Activated CD8-positive, alpha-beta memory T cell treated with anti-CD3 and anti-CD28 coated beads for 48 hours (primary cell): Measurements from ENCODE around the gene FOXP3.
"Not testable (repeated sequence)": the region's sequence is repeated elsewhere in the genome, so short reads cannot be mapped to it uniquely, and the experiment has no call there.

Experiments
- DNase-seq, 3 experiments: peaks; one replicate each; pipeline ENCODE4 v3.0.0-alpha.2; 2020; ENCODE audit warnings: low read depth in 2 of 3, low spot score in 2 of 3

FOXP3 gene, protein sequence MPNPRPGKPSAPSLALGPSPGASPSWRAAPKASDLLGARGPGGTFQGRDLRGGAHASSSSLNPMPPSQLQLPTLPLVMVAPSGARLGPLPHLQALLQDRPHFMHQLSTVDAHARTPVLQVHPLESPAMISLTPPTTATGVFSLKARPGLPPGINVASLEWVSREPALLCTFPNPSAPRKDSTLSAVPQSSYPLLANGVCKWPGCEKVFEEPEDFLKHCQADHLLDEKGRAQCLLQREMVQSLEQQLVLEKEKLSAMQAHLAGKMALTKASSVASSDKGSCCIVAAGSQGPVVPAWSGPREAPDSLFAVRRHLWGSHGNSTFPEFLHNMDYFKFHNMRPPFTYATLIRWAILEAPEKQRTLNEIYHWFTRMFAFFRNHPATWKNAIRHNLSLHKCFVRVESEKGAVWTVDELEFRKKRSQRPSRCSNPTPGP

DNA sequence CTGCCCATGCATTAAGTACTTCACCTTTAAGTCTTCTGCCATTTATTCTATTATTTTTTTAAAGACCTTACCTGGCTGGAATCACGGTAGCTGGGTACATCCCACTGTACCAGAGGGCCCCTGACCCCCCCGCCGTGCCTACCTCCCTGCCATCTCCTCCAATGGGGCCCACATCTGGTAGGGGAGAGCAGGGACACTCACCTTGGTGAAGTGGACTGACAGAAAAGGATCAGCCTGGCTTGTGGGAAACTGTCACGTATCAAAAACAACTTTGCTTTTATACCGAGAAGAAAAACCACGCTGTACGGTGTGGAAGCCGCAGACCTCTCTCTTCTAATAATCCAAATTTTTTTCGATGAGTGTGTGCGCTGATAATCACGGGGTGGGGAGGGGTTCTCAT is at the start of gene FOXP3:
TSS of gene FOXP3 (minus strand) at position 251 of the 400 bp plus-strand sequence. CDS start 6,205 bp downstream, outside the sequence.
- no peak for DNase-seq

DNA sequence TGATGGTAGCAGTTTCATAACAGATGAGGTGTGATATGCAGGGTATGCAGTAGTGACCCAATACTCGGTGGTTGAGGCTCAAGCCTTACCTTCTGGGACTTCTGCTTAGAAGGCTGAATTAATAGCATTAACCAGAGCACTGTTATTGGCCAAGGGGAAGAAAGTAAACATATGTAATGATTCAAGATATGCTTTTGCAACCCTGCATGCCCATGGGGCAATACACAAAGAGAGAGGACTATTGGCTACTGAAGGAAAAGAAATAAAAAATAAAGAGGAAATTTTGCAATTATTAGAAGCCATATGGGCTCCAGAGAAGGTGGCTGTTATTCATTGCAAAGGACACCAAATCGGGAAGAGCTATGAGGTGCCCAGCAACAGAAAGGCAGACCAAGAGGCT is 47.7 kb upstream of the FOXP3 start:
- DNase-seq = no peak

DNA sequence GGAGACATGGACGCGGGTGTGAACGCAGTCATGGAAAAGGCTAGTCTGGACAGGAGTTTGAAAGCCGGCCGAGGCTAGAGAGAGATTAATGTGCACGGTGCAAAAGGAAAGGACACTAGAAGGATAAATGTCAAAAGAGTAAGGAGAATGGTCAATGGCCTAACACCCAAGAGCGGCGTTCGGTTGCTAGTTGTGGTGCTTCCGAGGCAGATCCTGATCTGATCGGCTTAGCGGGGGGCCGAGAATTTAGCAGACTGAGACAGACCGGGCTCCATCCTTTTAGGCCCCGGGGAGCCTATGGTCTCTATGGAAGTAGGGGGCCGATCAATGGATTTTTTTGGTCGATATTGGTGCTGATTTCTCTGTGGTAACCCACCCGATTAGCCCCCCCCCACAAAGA is 45.9 kb upstream of the FOXP3 start:
- no peak for DNase-seq

DNA sequence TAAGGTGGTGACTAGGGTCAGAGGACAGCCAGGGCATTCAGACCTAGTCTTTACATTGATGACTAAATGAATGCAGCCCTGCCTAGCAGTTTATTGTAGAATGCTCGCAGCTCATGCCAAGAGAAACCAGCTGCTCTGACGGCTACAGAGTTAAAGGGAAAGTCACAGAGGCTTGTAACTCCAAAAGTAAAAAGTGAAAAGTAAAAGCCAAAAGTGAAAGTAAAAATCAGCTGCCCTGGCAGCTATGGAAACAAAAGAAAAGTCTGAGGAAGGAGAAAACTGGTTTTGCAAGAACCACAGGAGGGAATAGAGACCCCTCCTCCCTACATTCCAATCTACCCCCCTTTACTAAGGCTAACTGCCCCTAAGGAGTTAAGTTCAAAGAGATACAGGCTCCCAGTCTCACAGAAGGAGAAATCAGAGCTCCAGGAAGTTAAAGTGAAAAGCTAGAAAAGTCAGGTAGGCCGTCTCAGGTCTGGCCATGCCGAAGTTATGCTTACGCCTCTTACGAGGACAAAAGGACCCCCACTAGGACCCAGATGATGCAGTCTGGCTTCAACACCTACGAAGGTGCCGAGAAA is 45.0 kb upstream of the FOXP3 start:
- DNase-seq = no peak

DNA sequence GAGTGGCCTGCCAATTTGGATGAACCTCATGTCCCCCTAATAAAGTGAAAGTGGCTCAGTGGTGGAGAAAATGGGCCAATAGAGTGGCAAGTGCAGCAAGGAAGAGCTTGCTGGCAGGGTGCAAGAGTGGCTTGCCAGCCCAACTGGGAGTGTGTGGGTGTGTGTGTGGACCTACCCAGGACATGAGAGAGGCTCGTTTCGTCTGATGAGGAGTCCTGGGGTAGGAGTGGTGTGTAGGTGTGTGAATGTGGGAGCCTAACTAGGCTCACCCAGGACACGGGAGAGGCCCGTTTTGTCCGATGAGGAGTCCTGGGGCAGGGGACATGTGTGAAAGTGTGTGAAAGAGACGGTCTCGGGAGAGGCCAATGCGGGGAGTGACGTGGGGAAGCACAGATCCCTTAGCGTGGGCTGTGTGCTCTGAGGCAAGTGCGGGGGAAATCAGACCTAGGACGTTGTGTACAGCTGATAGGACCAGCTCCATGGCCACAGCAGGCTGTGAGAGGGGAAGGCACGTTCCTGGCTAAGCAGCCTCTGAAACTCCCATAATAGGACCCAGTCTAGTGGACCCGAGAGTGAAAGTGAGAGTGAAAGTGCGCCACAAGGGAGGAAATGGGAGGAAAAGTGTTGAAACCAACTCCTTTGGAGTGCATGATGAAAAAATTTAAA is 44.2 kb upstream of the FOXP3 start:
- no peak for DNase-seq

DNA sequence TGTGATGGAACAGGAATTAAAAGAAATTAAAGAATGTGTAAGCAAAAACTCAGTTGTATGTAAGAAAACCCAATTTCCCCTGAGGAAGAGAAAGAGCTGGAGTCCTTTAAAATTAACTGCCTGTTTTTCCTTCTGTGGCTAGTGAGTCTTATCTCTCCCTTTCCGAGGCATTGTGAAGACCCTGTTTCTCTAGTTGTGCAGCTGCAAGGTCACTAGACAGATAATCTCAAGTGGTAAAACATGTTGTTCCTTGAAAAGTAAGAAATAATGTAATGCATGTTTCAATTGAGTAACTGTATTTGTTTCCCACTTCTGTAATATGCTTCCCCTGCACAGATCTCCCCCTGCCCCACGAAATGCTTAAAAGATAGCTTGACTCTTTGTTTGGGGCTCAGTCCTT is 43.3 kb upstream of the FOXP3 start:
- not testable (repeated sequence) for DNase-seq

DNA sequence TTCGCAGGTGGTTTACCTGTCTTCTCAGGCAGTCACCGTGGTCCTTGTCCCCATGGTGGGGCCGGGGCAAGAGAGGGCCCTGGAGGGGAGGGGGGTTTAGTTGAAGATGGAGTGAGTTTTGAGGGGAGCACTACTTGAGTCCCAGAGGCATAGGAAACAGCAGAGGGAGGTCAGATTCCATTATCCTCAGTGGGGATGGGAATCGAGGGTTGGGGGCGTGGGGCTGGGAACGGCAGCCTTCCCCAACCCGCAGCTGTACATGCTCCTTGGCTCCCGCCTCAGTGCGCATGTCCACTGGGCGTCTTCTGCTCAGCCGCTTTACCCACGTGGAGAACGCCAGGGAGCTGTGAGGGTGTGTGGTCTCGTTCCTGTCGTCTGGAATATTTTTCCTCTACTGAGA is 38.8 kb upstream of the FOXP3 start, which contains the start of gene GAGE10:
TSS of gene GAGE10 (plus strand) at position 301 of the 400 bp plus-strand sequence. CDS start 1,214 bp downstream, outside the sequence.
- no peak for DNase-seq

DNA sequence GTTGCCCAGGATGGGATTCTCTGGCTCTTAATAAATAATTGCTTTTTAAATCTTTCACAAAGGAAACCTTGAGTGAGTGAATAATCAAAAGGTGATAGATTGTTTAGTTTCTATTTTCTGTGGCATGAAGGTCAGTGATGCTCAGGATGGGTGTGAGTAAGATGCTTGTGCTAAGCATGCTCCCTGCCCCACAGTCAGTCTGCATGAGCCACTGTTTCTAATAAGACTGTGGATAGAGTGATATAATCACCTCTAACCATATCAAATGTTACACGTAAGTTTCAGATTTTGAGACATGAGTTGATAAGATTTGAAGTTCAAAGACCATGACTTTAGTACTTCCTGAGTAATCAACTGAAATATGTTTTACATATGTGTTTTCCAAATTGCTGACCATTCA is 36.2 kb upstream of the FOXP3 start:
- DNase-seq = no peak

DNA sequence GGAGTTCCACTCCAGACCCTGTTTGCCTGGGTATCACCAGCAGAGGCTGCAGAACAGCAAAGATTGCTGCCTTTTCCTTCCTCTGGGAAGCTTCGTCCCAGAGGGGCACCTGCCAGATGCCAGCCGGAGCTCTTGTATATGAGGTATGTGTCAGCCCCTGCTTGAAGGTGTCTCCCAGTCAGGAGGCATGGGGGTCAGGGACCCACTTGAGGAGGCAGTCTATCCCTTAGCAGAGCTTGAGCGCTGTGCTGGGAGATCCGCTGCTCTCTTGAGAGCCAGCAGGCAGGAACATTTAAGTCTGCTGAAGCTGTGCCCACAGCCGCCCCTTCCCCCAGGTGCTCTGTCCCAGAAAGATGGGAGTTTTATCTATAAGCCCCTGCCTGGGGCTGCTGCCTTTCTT is 34.8 kb upstream of the FOXP3 start:
- not testable (repeated sequence) for DNase-seq

DNA sequence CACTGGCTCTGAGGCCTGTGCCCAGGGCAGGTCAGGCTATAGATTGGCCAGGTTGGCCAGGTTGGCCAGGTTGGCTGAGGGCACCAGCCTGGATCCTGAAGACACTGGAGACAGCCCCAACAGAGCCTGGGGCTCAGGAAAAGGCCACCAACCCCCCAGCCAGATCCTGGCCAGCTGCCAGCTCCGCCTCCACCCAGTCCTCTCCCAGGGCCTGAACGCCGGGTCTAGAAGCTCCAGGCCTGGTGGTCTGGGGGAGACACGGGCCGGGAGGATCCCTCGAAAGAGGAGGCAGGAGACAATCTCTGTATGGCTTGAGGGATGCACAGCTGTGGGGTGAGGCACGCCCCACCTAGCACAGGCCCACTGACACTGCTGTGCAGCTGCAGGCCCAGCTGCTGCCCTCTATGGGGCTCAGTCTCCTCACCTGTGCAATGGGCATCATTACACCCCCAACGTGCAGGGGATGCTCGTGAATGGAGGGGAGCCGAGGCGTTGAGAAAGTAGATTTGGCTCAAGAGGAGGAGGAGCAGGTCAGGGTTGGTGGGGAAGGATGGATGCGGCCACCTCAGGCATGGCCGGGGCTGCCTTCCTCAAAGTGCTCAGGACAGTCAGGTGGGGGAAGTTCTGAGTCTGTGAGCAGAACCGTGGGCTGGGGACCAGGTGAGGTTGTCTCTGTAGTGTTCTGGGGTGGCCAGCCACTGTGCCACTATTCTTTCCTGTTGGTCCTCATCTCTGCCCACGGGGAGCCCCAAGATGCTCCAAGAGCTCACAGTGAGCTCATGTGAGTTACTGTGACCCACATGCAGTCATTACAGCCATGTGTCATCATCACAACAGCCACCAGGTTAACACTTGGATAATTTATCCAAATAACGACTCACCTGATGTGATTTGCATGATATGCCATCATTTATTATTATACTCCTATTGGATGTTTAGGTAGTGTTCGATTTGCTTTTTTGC is 28.2 kb upstream of the FOXP3 start:
- no peak for DNase-seq

DNA sequence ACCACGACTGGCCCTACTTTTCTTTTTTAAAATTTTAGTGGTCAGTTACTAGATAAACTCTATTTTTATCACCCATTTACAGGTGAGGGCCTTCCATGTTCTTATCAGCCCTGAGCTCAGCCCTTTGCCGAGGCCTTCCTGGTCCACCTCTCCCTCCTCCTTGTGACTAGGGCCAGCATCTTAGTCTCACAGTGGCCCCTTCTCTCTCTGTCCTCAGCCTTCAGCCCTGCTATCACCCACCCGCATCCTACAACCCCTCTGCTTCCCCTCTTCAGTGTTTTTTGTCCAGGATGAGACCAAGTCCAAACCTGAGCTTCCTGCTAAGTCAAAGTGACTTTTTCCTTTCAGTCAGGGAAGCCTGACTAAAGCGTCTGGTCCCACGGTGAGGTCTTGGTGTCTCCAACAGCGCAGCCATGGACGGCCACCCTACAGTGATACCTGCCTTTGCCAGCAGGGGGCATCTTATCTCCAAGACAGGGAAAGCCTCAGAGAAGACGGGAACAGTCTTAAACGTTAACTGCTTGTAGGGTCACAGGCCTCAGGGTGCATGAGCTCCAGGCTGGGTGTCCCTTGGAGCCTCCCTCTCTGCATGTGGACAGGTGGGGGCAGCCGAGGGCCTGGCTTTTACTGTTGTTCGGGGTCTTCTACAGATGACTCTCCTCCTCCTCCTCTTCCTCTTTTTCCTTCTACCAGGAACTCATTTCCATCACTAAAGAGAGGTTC is 27.3 kb upstream of the FOXP3 start:
- DNase-seq = peak in 2 of 3 experiments; percentile 51 to 65

DNA sequence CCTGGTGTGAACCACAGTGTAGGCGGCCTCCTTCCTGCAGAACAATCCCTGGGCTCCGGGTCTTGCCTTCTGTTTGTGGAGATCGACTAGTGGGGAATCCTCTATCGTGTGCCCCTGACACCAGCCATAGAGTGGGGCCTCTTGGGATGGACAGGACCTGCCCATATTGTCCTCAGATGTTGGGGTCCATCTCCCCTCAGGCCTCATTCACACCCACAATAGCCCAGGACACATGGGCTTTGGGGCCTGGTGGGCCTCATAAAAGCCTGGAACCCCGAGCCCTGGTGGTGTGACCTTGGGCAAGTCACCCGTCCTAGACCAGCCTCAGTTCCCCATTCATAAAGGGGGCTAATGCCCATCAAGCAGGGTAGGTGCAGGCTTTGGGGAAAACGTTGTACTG is 25.7 kb upstream of the FOXP3 start:
- no peak for DNase-seq

DNA sequence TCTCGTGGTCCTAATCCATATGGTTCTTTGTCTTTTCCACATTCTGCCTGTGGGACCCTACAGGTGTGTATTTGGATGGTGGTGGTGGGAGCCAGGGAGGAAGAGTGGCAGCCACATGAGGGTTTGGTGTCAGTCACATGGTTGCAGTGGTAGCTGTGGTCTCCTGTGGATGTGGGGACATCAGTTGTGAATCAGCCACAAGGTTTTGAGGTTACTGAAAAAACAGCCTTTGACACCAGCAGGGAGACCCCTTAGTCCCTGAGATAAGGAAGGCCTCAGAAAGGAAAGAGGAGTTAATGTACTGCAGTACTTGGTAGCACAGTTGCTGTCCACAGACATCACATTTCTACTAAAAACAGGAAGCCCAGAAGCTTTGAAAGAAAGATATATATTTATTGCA is 23.2 kb upstream of the FOXP3 start:
- no peak for DNase-seq

DNA sequence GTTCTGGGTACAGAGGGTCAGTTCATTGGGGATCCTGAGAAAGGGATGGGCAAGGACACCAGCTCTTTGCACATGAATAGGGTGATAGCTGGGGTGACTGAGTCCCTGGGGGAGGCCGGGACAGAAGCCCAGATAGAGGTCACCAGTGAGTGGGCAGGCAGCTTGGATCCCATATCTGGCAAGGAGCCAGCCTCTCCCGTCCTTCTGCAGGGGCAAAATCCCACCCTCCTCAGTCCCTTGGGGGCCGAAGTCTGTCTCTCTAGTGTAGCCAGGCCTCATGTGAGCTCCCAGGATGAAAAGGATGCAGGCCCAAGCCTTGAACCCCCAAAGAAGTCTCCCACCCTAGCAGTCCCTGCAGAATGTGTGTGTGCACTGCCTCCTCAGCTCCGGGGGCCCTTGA is 22.1 kb upstream of the FOXP3 start:
- DNase-seq = no peak

DNA sequence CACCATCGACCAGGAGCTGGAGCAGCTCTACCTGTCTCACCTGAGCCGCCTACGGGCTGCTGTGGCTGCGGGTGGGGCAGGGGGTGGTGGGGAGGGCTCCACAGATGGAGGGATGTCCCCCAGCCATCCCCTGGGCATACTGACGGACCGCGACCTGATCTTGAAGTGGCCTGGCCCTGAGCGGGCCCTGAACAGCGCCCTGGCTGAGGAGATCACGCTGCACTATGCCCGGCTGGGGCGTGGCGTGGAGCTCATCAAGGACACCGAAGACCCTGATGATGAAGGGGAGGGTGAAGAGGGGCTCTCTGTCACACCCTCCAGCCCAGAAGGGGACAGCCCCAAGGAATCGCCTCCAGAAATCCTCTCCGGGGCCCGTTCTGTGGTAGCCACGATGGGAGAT is 21.6 kb upstream of the FOXP3 start:
- no peak for DNase-seq

DNA sequence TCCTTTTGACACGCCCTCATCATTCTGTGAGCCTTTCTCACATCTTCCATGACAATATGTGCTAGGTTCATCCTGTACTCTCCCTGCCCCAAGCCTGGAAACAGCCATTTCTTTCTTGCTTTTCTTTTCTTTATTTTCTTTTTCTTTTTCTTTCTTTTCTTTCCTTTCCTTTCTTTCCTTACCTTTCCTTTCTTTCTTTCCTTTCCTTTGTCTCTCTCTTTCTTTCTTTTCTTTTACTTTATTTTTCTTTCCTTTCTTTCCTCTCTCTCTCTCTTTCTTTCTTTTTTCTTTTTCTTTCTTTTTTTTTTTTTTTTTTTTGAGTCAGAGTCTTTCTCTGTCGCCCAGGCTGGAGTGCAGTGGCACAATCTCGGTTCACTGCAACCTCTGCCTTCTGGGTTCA is 19.7 kb upstream of the FOXP3 start:
- DNase-seq = no peak

DNA sequence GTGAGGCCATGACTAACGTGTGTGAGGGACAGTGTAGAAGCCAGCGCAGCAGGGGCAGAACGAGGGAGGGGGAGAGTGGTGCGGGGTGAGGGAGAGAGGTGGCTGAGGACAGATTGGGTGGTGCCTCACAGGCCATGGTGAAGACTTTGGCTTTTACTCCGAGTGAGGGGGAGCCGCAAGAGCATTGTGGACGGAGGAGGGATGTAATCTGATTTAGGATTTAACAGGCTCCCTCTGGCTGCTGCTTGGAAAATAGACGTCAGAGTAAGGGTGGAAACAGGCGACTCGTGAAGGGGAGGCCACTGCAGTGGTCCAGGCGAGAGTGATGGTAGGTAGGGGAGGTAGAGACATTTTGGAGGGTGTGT is 18.1 kb upstream of the FOXP3 start:
- no peak for DNase-seq

DNA sequence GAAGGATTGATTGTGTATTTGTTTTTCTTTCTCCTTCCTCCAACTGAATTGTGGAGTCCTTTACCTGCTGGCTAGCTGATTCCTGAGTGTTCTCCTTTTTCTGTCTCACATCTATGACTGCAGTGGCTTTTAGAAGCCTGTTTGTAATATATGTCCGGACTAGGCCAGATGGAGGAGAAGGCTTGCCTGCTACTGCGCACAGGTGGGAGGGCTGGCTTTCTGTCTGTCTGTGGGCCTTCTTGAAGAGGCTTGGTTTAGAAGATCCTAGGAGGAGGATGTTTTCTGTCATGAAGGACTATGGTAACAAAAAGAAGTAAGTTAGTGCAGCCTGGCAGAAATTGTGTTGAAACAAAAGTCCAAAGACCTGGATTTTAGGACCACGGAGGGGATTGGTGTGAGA is 13.6 kb upstream of the FOXP3 start:
- no peak for DNase-seq

DNA sequence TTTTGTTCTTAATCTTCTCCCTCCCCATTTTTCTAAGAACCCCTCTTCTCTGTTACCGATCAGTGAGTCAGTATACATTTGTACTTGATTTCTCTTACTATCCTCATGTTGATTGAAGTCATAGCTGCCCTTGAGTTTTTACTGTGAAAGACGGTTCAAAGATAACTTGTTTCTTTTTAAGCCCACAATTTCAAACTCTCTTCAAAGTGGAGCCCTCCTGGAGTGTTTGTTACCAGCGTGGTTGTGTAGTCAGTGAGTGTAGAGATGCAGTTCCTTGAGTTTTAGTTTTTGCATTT is 13.0 kb upstream of the FOXP3 start:
- no peak for DNase-seq

DNA sequence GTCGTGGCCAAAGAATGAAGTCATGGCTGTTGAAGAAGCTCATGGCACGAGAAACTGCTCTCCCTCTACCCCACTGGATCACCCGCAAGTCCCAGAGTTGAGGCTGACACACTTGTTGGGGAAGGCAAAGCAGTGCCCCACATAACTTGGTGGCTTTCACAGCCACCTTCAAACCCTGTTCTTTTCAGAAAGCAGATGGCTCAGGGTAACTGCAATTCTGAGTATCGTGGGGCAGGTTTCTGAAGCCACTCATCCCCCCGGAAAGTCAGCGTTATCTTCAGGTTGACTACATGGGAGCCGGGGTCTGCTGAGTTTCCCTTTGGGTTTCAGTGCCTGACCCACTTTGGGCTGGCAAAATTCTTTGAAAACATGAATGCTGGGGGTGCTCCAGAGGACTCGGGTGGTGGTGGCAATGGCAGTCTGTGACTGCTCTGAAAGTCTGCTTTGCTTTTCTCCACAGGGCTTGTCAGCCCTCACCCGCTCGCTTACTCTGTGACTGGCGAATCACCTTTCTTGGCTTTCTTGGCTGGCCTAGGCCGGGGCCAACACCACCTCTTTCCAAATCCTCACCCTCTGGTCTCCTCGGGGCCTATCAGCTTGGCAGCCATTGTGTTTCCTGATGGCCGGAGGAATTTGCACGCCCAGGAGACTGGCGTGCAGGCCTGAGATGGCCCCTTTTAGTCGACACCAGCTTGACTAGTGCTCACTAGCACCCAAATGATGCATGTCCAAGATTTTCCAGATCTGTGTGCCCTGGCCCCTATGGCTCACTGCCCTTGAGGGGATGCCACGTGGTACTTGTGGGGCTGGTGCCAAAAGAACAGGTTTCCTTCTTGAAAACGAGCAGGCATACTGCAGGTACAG is 12.4 kb upstream of the FOXP3 start:
- no peak for DNase-seq
